H1 (cell line): ENCODE measurements around the gene MRPL28. TPM values are rescaled to one million over a fixed set of nuclear protein-coding genes. Genes with fewer than 3 reads are reported as not detected.

Source experiments
- CTCF ChIA-PET: fragments of 300-600 bp; sonication (Branson Sonifier 250); formaldehyde crosslinking; loops from one replicate; lab custom pipeline; 2021; ENCODE audit not compliant: partially characterized antibody; lab: Charles Lee
- POLR2A ChIA-PET: fragments of 300-600 bp; sonication (Branson Sonifier 250); formaldehyde crosslinking; loops from one replicate; lab custom pipeline; 2021; ENCODE audit warnings: inconsistent platforms; ENCODE audit not compliant: partially characterized antibody; lab: Charles Lee
- DNase-seq, 2 experiments: peaks; one replicate each; pipeline versions ENCODE4 v3.0.0 to v3.0.0-alpha.2; 2010 to 2022; ENCODE audit warnings: low spot score in 2 of 2, low read depth in 1 of 2, mixed read lengths in 1 of 2
- FAIRE-seq: peaks from 2 replicates; lab custom pipeline; 2011; peaks lifted over from hg19 to GRCh38; lab: Jason Lieb, UNC
- H2AFZ ChIP-seq: 2 replicates; pipeline ENCODE4 v1.8.1; 2012; ENCODE audit warnings: low read length, inconsistent platforms
- H2AK5ac ChIP-seq: 2 replicates; pipeline ENCODE4 v1.6.1; 2013; ENCODE audit warnings: low read depth, low read length
- H2BK120ac ChIP-seq: replicated peaks from 2 replicates; pipeline ENCODE3; 2013; ENCODE audit warnings: low read depth, low read length, inconsistent platforms
- H2BK12ac ChIP-seq: 2 replicates; pipeline ENCODE4 v1.6.1; 2013; ENCODE audit warnings: low read depth, low read length
- H2BK15ac ChIP-seq: 2 replicates; pipeline ENCODE4 v1.6.1; 2013; ENCODE audit warnings: low read length
- H2BK20ac ChIP-seq: 2 replicates; pipeline ENCODE4 v1.6.1; 2013; ENCODE audit warnings: low read length
- H2BK5ac ChIP-seq: 2 replicates; pipeline ENCODE4 v1.6.1; 2013; ENCODE audit warnings: low read depth, low read length
- H3K14ac ChIP-seq: 2 replicates; pipeline ENCODE4 v1.6.1; 2013; ENCODE audit warnings: inconsistent platforms; ENCODE audit not compliant: insufficient read length
- H3K18ac ChIP-seq: 2 replicates; pipeline ENCODE4 v1.6.1; 2013; ENCODE audit warnings: low read length; ENCODE audit errors: extremely low read depth
- H3K23ac ChIP-seq: 2 replicates; pipeline ENCODE4 v1.6.1; 2013; ENCODE audit warnings: inconsistent platforms; ENCODE audit not compliant: insufficient read length
- H3K23me2 ChIP-seq: 2 replicates; pipeline ENCODE4 v1.6.1; 2013; ENCODE audit warnings: low read depth, low read length
- H3K27ac ChIP-seq: 2 replicates; pipeline ENCODE4 v1.6.1; 2011; ENCODE audit warnings: low read depth, low read length, inconsistent platforms
- H3K27me3 ChIP-seq, 4 experiments: replicated peaks in 1 of 4; 1 replicate in 1 of 4; 2 replicates in 3 of 4; pipeline versions ENCODE4 v1.6.1 to v1.8.1; 2011 to 2013; ENCODE audit warnings: low read length in 3 of 4, mild to moderate bottlenecking in 3 of 4, inconsistent platforms in 2 of 4, mixed read lengths in 2 of 4, moderate library complexity in 1 of 4; ENCODE audit not compliant: control insufficient read depth in 3 of 4, insufficient read depth in 3 of 4; ENCODE audit errors: extremely low read depth in 1 of 4
- H3K36me3 ChIP-seq, 4 experiments: 2 replicates each; pipeline versions ENCODE4 v1.6.1 to v1.8.1; 2011 to 2013; ENCODE audit warnings: mild to moderate bottlenecking in 4 of 4, low read length in 3 of 4, moderate library complexity in 2 of 4, control low read depth in 1 of 4, inconsistent platforms in 1 of 4; ENCODE audit not compliant: insufficient read depth in 4 of 4, control insufficient read depth in 2 of 4
- H3K4ac ChIP-seq: replicated peaks from 2 replicates; pipeline ENCODE3; 2013; ENCODE audit warnings: low read length, low read depth, mixed read lengths, inconsistent platforms; ENCODE audit not compliant: insufficient read length
- H3K4me1 ChIP-seq, 4 experiments: replicated peaks in 1 of 4; 1 replicate in 1 of 4; 2 replicates in 3 of 4; pipeline versions ENCODE4 v1.6.1 to v1.8.1; 2011 to 2013; ENCODE audit warnings: low read length in 3 of 4, inconsistent platforms in 2 of 4, mixed read lengths in 1 of 4; ENCODE audit not compliant: insufficient read depth in 4 of 4, control insufficient read depth in 3 of 4
- H3K4me2 ChIP-seq, 2 experiments: 2 replicates each; pipeline versions ENCODE4 v1.6.1 to v1.8.1; 2011 to 2013; ENCODE audit warnings: low read depth in 2 of 2, low read length in 2 of 2, control low read depth in 1 of 2, inconsistent platforms in 1 of 2, mild to moderate bottlenecking in 1 of 2; ENCODE audit not compliant: insufficient read depth in 1 of 2
- H3K4me3 ChIP-seq, 4 experiments: fragments of 200-600, 300-600 bp in 1 of 4; sonication (generic), shearing (Covaris generic), sonication (Bioruptor Twin) in 1 of 4; 2 replicates each; pipeline versions ENCODE4 v1.5.1 to v1.8.1; 2011 to 2016; ENCODE audit warnings: low read length in 4 of 4, low read depth in 3 of 4, control low read depth in 2 of 4, inconsistent platforms in 2 of 4, mild to moderate bottlenecking in 2 of 4, mixed read lengths in 1 of 4, moderate library complexity in 1 of 4; ENCODE audit not compliant: insufficient read depth in 2 of 4; ENCODE audit errors: extremely low read depth in 1 of 4
- H3K56ac ChIP-seq: replicated peaks from 2 replicates; pipeline ENCODE3; 2013; ENCODE audit warnings: low read depth, mild to moderate bottlenecking, mixed read lengths, low read length, inconsistent platforms; ENCODE audit not compliant: insufficient read length
- H3K79me1 ChIP-seq: 2 replicates; pipeline ENCODE4 v1.6.1; 2013; ENCODE audit warnings: low read depth, low read length, control low read depth
- H3K79me2 ChIP-seq, 2 experiments: 2 replicates each; pipeline versions ENCODE4 v1.6.1 to v1.8.1; 2012 to 2013; ENCODE audit warnings: low read length in 2 of 2, mild to moderate bottlenecking in 2 of 2, inconsistent platforms in 1 of 2; ENCODE audit not compliant: insufficient read depth in 2 of 2, control insufficient read depth in 1 of 2
- H3K9ac ChIP-seq, 4 experiments: replicated peaks in 1 of 4; 1 replicate in 1 of 4; 2 replicates in 3 of 4; pipeline versions ENCODE4 v1.6.1 to v1.8.1; 2011 to 2013; ENCODE audit warnings: low read depth in 3 of 4, low read length in 3 of 4, control low read depth in 2 of 4, mild to moderate bottlenecking in 2 of 4, moderate library complexity in 2 of 4, inconsistent platforms in 1 of 4; ENCODE audit errors: extremely low read depth in 1 of 4
- H3K9me3 ChIP-seq, 2 experiments: 2 replicates each; pipeline versions ENCODE4 v1.6.1 to v1.8.1; 2012 to 2013; ENCODE audit warnings: mild to moderate bottlenecking in 2 of 2, moderate library complexity in 2 of 2, control low read depth in 1 of 2, inconsistent platforms in 1 of 2, low read depth in 1 of 2, low read length in 1 of 2, mixed read lengths in 1 of 2; ENCODE audit not compliant: insufficient read depth in 2 of 2
- H4K20me1 ChIP-seq, 2 experiments: replicated peaks in 1 of 2; 2 replicates each; pipeline versions ENCODE3 to v1.8.1; 2011 to 2013; ENCODE audit warnings: inconsistent platforms in 2 of 2, low read length in 2 of 2, mild to moderate bottlenecking in 1 of 2; ENCODE audit not compliant: insufficient read depth in 2 of 2, control insufficient read depth in 1 of 2
- H4K5ac ChIP-seq: 2 replicates; pipeline ENCODE4 v1.6.1; 2013; ENCODE audit warnings: low read length, low read depth, mixed read lengths, inconsistent platforms; ENCODE audit not compliant: insufficient read length
- H4K8ac ChIP-seq: 2 replicates; pipeline ENCODE4 v1.8.0; 2013; ENCODE audit warnings: mild to moderate bottlenecking, moderate library complexity, low read length, inconsistent platforms; ENCODE audit not compliant: insufficient read depth; ENCODE audit errors: extremely low read depth
- H4K91ac ChIP-seq: replicated peaks from 2 replicates; pipeline ENCODE3; 2013; ENCODE audit warnings: low read length, mixed read lengths, inconsistent platforms; ENCODE audit not compliant: insufficient read length
- BACH1 ChIP-seq: IDR thresholded peaks from 2 replicates; pipeline ENCODE4 v1.6.1; 2012; ENCODE audit warnings: low read length, improper control_type of control experiment
- BCL11A ChIP-seq, 2 experiments: IDR thresholded peaks; one replicate each; pipeline ENCODE4 v1.6.1; 2011; ENCODE audit warnings: low read depth in 2 of 2, low read length in 2 of 2, mild to moderate bottlenecking in 2 of 2
- CBX8 ChIP-seq: fragments of 300-800, 300-1000 bp; sonication (generic); IDR thresholded peaks from 2 replicates; pipeline ENCODE4 v1.7.1; 2016; ENCODE audit warnings: low read depth, low read length, borderline replicate concordance
- KDM1A ChIP-seq: fragments of 200-600, 300-600 bp; sonication (generic); IDR thresholded peaks from 2 replicates; pipeline ENCODE4 v1.7.1; 2016; ENCODE audit warnings: mild to moderate bottlenecking, low read length, borderline replicate concordance
- MAFK ChIP-seq: IDR thresholded peaks from 2 replicates; pipeline ENCODE4 v1.6.1; 2012; ENCODE audit warnings: low read depth, mild to moderate bottlenecking, improper control_type of control experiment, low read length
- NANOG ChIP-seq: IDR thresholded peaks from 2 replicates; pipeline ENCODE4 v1.6.1; 2011; ENCODE audit warnings: low read length, low read depth, mild to moderate bottlenecking, inconsistent platforms; ENCODE audit not compliant: insufficient read depth, poor library complexity, severe bottlenecking
- POLR2A ChIP-seq, 2 experiments: IDR thresholded peaks; 1 replicate in 1 of 2; 2 replicates in 1 of 2; pipeline ENCODE4 v1.6.1; 2011; ENCODE audit warnings: low read depth in 2 of 2, low read length in 2 of 2, mild to moderate bottlenecking in 2 of 2; ENCODE audit errors: control extremely low read depth in 1 of 2
- POU5F1 ChIP-seq: IDR thresholded peaks from 2 replicates; pipeline ENCODE4 v1.6.1; 2011; ENCODE audit warnings: low read depth, mild to moderate bottlenecking, low read length, moderate library complexity
- SIRT6 ChIP-seq: IDR thresholded peaks from one replicate; pipeline ENCODE4 v1.7.1; 2012; ENCODE audit warnings: low read length, inconsistent platforms
- SRF ChIP-seq: IDR thresholded peaks from 2 replicates; pipeline ENCODE4 v1.6.1; 2011; ENCODE audit warnings: mild to moderate bottlenecking, low read depth, low read length, moderate library complexity
- TAF7 ChIP-seq: optimal IDR thresholded peaks from 2 replicates; pipeline ENCODE3; 2011; ENCODE audit warnings: low read depth, mild to moderate bottlenecking, inconsistent platforms, low read length, moderate library complexity, borderline replicate concordance
- TEAD4 ChIP-seq: IDR thresholded peaks from 2 replicates; pipeline ENCODE4 v1.6.1; 2012; ENCODE audit warnings: low read depth, low read length, inconsistent platforms, mixed read lengths
- YY1 ChIP-seq: IDR thresholded peaks from 2 replicates; pipeline ENCODE4 v1.6.1; 2011; ENCODE audit warnings: low read depth, mild to moderate bottlenecking, low read length
- WGBS, 2 experiments: shearing (Covaris generic) in 1 of 2; methylation state at CpG; one replicate each; pipeline versions ENCODE4 v1.1.6 to v1.1.7; 2013 to 2015; ENCODE audit warnings: low lambda C conversion rate in 2 of 2, mixed read lengths in 2 of 2, inconsistent platforms in 1 of 2, low coverage in 1 of 2, missing lambda C conversion rate in 1 of 2; ENCODE audit not compliant: insufficient replicate concordance in 2 of 2, insufficient coverage in 1 of 2, insufficient read length in 1 of 2; ENCODE audit errors: extremely low coverage in 1 of 2, missing lambda C conversion rate in 1 of 2; 5-methylcytosine and 5-hydroxymethylcytosine counted together
- polyA plus RNA-seq, 7 experiments: library from polyadenylated mRNA; depleted of rRNA in 3 of 7; stranded (reverse) in 5 of 7; unstranded in 2 of 7; fragments of >200 nt in 5 of 7; fragments of 200-250 nt in 2 of 7; gene quantifications; 1 replicate in 5 of 7; 2 replicates in 1 of 7; 4 replicates in 1 of 7; pipeline versions ENCODE4 v1.2.1 to v1.2.3, GENCODE V29; 2011 to 2013; ENCODE audit warnings: missing spikeins in 2 of 7, mixed read lengths in 2 of 7
- total RNA-seq: library from RNA; stranded (reverse); fragmentation: NEBNext Ultra II Directional; extraction: Animal tissue kit (Norgen Biotek cat#: 25700); gene quantifications from 2 replicates; pipeline ENCODE4 v1.2.1, GENCODE V29; 2021

MRPL28 gene
- total and polyA plus RNA-seq, 2 of the 8 experiments (the other 6 are each of a cell fraction or from before 2014, with no cell fraction given), result 88.9 to 188 TPM

GRCh38 chr16:321532-321931 is 48.8 kb downstream of the MRPL28 start:
- Histone ChIP-seq H3K14ac (no peak overlapping the region), H2AK5ac (no peak overlapping the region), H3K9me3 (no peaks in the 10 kb centered on the region), H2BK20ac (no peak overlapping the region), H3K79me2 (peaks cover 0 to 81% of the 10 kb centered on the region in 2 experiments; a peak in 3 of 4 replicates), H4K8ac (no peak overlapping the region), H3K23me2 (no peaks in the 10 kb centered on the region; the same call in 1 of the 2 replicates), H2BK12ac (no peak overlapping the region), H3K4ac (no peak overlapping the region), H2BK5ac (no peak overlapping the region; the same call in 1 of the 2 replicates), H2BK15ac (no peak overlapping the region), H4K5ac (no peak overlapping the region), H3K79me1 (peaks cover 41% of the 10 kb centered on the region), H2AFZ (no peak overlapping the region), H3K27ac (no peak overlapping the region), H3K18ac (no peak overlapping the region), H3K4me1 (peaks cover 0 to 21% (median 14%) of the 10 kb centered on the region in 4 experiments; a peak in 6 of 7 replicates), H3K4me2 (no peak overlapping the region), H3K27me3 (no peaks in the 10 kb centered on the region), H3K23ac (no peak overlapping the region), H3K56ac (no peak overlapping the region), H2BK120ac (no peak overlapping the region), H3K4me3 (no peak overlapping the region), H3K9ac (no peak overlapping the region), H4K91ac (no peak overlapping the region), H3K36me3 (no peaks in the 10 kb centered on the region; a peak in 1 of 8 replicates), H4K20me1 (peaks cover 31 to 53% of the 10 kb centered on the region in 2 experiments)
- POLR2A ChIA-PET, result interaction anchor here (0.7 to 1.4 kb wide), 3 partner anchors 16 to 120 kb away, joined by 3 read pairs; partner anchors contain the start of gene LUC7L
- no peak for TF ChIP-seq YY1
- no peak for TF ChIP-seq BCL11A (IDR thresholded peaks at IDR 0.05; ENCODE audit: low read depth in 2 of 2, low read length in 2 of 2)
- no peak for TF ChIP-seq SIRT6
- no peak for TF ChIP-seq CBX8
- TF ChIP-seq KDM1A, result no peak
- no peak for TF ChIP-seq MAFK
- no peak for TF ChIP-seq POU5F1
- no peak for TF ChIP-seq TEAD4
- no peak for TF ChIP-seq NANOG
- no peak for TF ChIP-seq SRF
- no peak for TF ChIP-seq POLR2A (IDR thresholded peaks at IDR 0.05; ENCODE audit: control extremely low read depth in 1 of 2, low read depth in 2 of 2, low read length in 2 of 2)
- TF ChIP-seq BACH1, result no peak
- no peak for TF ChIP-seq TAF7
- 85% methylated on average over 9 of the region's 9 CpGs; no CpG with 5 or more reads in 1 of the 2 experiments for WGBS, 2 experiments
- DNase-seq (no peak), FAIRE-seq (no peak)
- CTCF ChIA-PET, result interaction anchor here (0.6 to 5.2 kb wide), 11 partner anchors 10 to 215 kb away, joined by 3 to 46 read pairs (median 4); no protein-coding TSS in a partner anchor
